ENCODE data around the gene PTPN6.

PTPN6 gene

DNA sequence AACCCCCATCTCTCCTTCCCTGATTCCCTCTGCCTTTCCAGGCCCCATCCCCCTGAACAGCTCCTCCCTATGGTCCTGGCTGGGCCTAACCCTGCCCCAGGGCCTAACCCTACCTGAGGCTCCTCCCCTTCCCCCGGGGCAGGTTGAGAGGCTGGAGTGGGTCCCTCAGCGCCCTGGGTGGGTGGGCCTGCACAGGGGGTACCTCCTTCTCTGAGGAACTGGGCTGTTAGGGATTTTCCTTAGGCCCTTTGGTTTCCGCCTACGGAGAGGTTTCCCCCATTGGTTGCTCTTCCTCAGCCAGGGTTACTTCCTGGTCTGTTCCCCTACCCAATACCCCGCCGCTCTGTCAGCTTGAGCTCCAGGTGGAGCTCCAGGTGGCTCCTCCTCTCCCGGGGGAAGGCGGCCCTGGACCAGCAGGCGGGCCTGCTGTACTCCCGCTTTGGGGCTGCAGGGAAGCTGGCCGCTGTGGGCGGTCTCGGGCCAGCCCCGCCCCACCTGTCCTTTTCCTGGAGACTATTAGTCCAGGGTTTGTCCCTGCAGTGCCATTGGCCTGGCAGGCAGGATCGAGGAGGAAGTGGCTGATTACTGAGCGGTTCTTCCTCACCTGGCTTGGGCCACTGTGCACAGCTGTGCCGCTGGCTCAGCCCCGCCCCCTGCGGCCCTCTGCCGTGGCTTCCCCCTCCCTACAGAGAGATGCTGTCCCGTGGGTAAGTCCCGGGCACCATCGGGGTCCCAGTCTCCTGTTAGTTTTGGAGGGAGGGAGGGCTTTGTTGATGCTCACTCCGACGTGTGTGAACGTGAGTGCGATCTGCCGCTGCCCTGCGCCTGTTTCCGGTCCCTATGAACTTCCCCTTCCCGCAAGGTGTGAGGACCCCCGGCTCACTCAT is 4.9 kb upstream of the PTPN6 start:
- TF ChIP-seq, protein P1, sequence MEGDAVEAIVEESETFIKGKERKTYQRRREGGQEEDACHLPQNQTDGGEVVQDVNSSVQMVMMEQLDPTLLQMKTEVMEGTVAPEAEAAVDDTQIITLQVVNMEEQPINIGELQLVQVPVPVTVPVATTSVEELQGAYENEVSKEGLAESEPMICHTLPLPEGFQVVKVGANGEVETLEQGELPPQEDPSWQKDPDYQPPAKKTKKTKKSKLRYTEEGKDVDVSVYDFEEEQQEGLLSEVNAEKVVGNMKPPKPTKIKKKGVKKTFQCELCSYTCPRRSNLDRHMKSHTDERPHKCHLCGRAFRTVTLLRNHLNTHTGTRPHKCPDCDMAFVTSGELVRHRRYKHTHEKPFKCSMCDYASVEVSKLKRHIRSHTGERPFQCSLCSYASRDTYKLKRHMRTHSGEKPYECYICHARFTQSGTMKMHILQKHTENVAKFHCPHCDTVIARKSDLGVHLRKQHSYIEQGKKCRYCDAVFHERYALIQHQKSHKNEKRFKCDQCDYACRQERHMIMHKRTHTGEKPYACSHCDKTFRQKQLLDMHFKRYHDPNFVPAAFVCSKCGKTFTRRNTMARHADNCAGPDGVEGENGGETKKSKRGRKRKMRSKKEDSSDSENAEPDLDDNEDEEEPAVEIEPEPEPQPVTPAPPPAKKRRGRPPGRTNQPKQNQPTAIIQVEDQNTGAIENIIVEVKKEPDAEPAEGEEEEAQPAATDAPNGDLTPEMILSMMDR (IDR thresholded peaks at IDR 0.05): no peak

DNA sequence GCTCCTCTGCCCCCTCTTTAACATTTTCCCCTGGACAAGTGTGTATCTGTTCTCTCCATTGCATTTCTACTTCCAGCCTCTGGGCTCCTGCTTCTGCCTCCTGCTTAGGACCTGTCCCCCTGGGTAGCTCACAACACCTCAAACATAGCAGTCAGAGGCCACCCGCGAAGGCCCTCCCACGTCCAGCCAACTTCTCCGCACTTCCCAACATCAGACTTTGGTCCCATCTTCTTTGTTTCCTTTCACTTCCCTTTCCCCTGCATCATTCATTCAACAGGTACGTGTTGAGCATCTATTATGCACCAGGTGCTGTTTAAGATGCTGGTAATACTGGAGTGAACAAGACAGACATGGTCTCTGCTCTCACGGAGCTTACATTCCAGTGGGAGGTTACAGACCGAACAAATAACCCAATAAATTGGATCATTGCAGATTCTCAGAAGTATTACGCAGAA is 4.2 kb upstream of the PTPN6 start:
- TF ChIP-seq, protein P1 (IDR thresholded peaks at IDR 0.05): no peak

DNA sequence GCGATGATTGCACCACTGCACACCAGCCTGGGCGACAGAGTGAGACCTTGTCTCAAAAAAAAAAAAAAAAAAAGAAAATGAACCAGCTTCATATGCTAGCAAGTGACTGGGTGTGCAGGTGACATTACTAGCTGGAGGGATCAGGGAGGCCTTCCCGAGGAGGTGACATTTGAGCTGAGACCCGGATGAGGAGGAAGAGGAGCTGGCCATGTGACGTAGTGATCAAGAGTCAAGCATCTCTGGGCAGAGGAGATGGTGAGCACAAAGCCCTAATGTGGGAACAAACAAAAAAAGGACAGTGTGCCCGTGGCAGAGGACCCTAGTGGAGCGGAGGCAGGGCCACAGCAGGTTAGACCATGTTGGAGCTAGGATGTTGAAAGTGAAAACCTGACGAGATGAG is 3.5 kb upstream of the PTPN6 start:
- TF ChIP-seq, protein P1 (IDR thresholded peaks at IDR 0.05): no peak

DNA sequence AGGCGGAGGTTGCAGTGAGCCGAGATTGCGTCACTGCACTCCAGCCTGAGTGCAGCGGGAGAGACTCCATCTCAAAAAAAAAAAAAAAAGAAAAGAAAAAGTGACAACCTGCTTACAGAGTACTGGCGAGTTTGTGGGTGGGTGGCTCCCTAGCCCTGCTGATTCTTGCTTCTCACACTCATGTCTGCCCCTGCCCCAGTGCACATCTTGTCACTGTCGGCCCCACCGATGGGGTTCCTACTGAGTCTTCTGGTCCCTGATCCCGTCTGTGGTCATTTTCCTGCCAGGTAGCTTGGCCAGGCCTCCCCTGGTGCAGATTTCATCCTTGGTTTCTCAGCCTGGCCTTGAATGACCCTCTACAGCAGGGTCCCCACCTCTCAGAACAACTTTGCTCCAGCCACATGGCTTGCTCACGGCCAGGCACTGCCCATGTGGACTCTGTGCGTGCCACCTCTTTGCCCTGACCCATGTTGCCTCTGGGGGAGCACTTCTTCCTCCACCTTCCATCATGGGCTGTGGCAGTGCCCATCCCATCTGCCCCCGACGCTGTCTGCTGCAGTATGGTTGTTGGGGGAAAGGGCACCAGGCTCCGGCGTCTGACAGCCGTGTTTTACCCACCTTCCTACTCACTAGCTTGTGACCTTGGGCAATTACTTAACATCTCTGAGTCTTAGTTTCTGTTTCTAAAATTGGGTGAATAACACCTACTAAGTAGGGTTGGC is 2.1 kb upstream of the PTPN6 start:
- TF ChIP-seq, protein P1 (IDR thresholded peaks at IDR 0.05): no peak

DNA sequence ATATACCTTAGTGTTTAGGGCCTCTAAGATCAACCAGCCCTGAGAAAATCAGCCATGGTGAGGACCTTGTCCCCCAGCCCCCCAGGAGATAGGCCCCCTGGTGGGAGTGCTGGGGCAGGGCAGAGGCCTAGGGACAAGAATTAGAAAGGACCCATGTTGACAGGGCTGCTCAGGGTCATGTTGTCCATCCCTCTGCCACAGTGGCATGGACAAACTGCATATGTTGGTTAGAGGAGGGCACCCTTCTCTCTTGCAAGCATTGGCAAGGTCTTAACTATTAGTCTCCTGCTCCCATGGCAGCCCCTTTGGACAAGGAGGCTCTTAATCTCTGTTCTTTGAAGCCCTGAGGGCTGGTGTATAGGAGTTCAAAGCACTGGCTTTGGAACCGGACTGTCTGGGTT is 755 bp upstream of the PTPN6 start:
- TF ChIP-seq, protein P1 (IDR thresholded peaks at IDR 0.05): 0 out of 2 replicates have a peak, but pooled peaks have one; percentile 18

DNA sequence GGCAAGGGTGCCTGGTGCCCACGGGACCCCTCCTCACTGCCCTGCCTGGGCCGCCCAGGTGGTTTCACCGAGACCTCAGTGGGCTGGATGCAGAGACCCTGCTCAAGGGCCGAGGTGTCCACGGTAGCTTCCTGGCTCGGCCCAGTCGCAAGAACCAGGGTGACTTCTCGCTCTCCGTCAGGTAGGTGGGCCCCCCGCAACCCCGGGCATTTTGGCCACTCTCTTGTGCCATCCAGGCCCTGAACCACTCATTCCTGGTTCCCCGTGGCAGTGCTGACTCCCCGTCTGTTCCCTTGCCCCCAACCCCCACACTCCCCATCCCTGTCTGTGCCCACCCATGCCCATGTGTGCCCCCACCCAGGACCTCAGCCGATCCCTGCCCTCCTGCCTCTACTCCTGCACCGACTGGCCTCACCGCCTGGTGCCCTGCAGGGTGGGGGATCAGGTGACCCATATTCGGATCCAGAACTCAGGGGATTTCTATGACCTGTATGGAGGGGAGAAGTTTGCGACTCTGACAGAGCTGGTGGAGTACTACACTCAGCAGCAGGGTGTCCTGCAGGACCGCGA is 480 bp downstream of the PTPN6 start:
- TF ChIP-seq, protein P1 (IDR thresholded peaks at IDR 0.05): no peak

DNA sequence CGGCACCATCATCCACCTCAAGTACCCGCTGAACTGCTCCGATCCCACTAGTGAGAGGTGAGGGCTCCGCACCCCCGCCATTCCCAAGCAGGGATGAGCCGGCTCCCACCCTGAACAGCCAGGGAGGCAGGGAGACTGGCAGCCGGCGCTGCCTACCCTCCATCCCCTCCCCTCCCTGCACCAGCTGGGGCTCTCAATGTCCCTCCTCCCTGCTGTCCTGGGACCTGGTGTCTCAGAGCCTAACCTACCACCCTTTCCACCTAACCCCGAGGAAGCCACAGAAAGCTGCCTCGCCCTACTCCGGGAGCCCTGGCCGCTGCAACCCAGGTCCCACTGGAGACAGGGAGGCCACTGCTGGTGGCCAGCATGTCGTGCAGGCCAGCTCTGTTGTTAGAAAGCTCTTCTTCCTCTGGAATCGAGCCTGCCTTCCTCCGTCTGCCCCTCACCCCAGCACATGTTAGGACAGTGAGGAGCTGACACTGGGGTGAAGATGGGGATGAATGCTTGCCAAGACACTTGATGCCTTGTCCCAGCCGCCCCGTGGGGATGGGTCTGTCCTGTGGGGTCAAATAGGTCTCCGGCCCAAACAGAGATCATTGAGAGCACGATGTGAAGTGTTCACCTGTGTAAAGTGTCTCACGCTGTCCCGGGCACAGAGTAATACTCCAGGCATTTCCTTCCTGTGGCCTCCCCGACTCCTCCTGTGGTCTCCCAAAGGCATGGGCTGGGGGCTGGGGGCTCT is 1.1 kb downstream of the PTPN6 start:
- TF ChIP-seq, protein P1 (IDR thresholded peaks at IDR 0.05): no peak

Measured in LNCAP (cell line).